HepG2 (cell line): ENCODE measurements around the gene MMP24OS. TPM values are rescaled to one million over a fixed set of nuclear protein-coding genes. Genes with fewer than 3 reads are reported as not detected.

ENCODE experiments used
- ATAC-seq: fragments of 200-7000 bp; cut with Tn5 transposase; 3 replicates; pipeline ENCODE4 v1.9.1; 2020; ENCODE audit warnings: mild to moderate bottlenecking, moderate library complexity
- BruUV-seq: library from RNA; stranded (reverse); fragments of 400-500 nt; replicated peaks from 2 replicates; lab custom pipeline; 2021; lab: Mats Ljungman, UMichigan
- CTCF ChIA-PET: fragments of 300-600 bp; formaldehyde crosslinking; extraction: SDS; loops from one replicate; lab custom pipeline; 2021; ENCODE audit warnings: low total read pairs, inconsistent platforms, low intra/inter-chr PET ratio; lab: Yijun Ruan, JAX
- POLR2A ChIA-PET: fragments of 350-600 bp; sonication (Branson Sonifier 250); formaldehyde crosslinking; loops from one replicate; lab custom pipeline; 2020; ENCODE audit warnings: antibody characterized with exemption, inconsistent platforms; lab: Yijun Ruan, JAX
- DNase-seq: peaks from one replicate; pipeline ENCODE4 v3.0.0-alpha.2; 2015; ENCODE audit warnings: low spot score
- FAIRE-seq: peaks from 3 replicates; lab custom pipeline; 2011; peaks lifted over from hg19 to GRCh38; lab: Jason Lieb, UNC
- H2AFZ ChIP-seq: one replicate; pipeline ENCODE4 v1.6.1; 2011; ENCODE audit warnings: low read length, inconsistent platforms
- H3K27ac ChIP-seq: fragments of 300-600 bp; 3 replicates; pipeline ENCODE4 v1.8.0; 2011; ENCODE audit warnings: mixed run types, mild to moderate bottlenecking, mixed read lengths, low read length, inconsistent platforms; ENCODE audit not compliant: insufficient read depth; ENCODE audit errors: extremely low read length
- H3K27me3 ChIP-seq, 2 experiments: fragments of 200-600 bp in 1 of 2; 2 replicates in 1 of 2; 3 replicates in 1 of 2; pipeline versions ENCODE4 v1.6.0 to v1.8.0; 2011; ENCODE audit warnings: low read length in 2 of 2, mild to moderate bottlenecking in 2 of 2, moderate library complexity in 2 of 2, inconsistent platforms in 1 of 2; ENCODE audit not compliant: insufficient read depth in 2 of 2, control insufficient read depth in 1 of 2
- H3K36me3 ChIP-seq, 2 experiments: fragments of 200-600 bp in 1 of 2; replicated peaks in 1 of 2; 2 replicates in 1 of 2; 3 replicates in 1 of 2; pipeline versions ENCODE4 v1.5.1 to v1.8.0; 2011; ENCODE audit warnings: low read length in 2 of 2, inconsistent platforms in 1 of 2; ENCODE audit not compliant: insufficient read depth in 2 of 2, control insufficient read depth in 1 of 2
- H3K4me1 ChIP-seq: 2 replicates; pipeline ENCODE4 v1.5.1; 2012; ENCODE audit warnings: low read length, inconsistent platforms; ENCODE audit not compliant: insufficient read depth
- H3K4me2 ChIP-seq: 2 replicates; pipeline ENCODE4 v1.6.0; 2011; ENCODE audit warnings: low read depth, low read length, inconsistent platforms
- H3K4me3 ChIP-seq, 3 experiments: fragments of 200-600 bp in 1 of 3; sonication (generic), shearing (Covaris generic) in 1 of 3; replicated peaks in 1 of 3; 2 replicates each; pipeline ENCODE4 v1.5.1; 2011 to 2016; ENCODE audit warnings: low read length in 3 of 3, inconsistent platforms in 2 of 3, low read depth in 2 of 3, mild to moderate bottlenecking in 2 of 3, control low read depth in 1 of 3, mixed read lengths in 1 of 3; ENCODE audit not compliant: insufficient read depth in 1 of 3
- H3K79me2 ChIP-seq: one replicate; pipeline ENCODE4 v1.6.1; 2011; ENCODE audit warnings: low read length, inconsistent platforms; ENCODE audit not compliant: insufficient read depth
- H3K9ac ChIP-seq: 2 replicates; pipeline ENCODE4 v1.6.0; 2011; ENCODE audit warnings: mild to moderate bottlenecking, low read depth, low read length, inconsistent platforms; ENCODE audit not compliant: insufficient read depth
- H3K9me3 ChIP-seq: 2 replicates; pipeline ENCODE4 v1.5.1; 2012; ENCODE audit warnings: mild to moderate bottlenecking, low read length
- H4K20me1 ChIP-seq: 2 replicates; pipeline ENCODE4 v1.6.0; 2011; ENCODE audit warnings: inconsistent platforms, mild to moderate bottlenecking, low read length, moderate library complexity; ENCODE audit not compliant: insufficient read depth
- ARID3A ChIP-seq: IDR thresholded peaks from 2 replicates; pipeline ENCODE4 v1.6.1; 2012; ENCODE audit warnings: low read depth, low read length, improper control_type of control experiment
- CEBPB ChIP-seq: IDR thresholded peaks from 2 replicates; pipeline ENCODE4 v1.6.1; 2011; ENCODE audit warnings: low read depth, low read length, improper control_type of control experiment, borderline replicate concordance
- DR1 ChIP-seq: sonication (generic); formaldehyde crosslinking; IDR thresholded peaks from 2 replicates; pipeline ENCODE4 v1.8.0; 2021; ENCODE audit warnings: mild to moderate bottlenecking, missing genetic modification reagents, inconsistent platforms
- EHMT2 ChIP-seq: fragments of 200-600 bp; sonication (generic); IDR thresholded peaks from 2 replicates; pipeline ENCODE4 v1.7.0; 2017; ENCODE audit warnings: antibody characterized with exemption, low read depth, low read length, borderline replicate concordance
- ETS1 ChIP-seq: sonication (generic); formaldehyde crosslinking; IDR thresholded peaks from 2 replicates; pipeline ENCODE4 v1.4.0; 2020; ENCODE audit warnings: missing genetic modification reagents
- FOXP1 ChIP-seq, 2 experiments: fragments of 450-650 bp in 1 of 2; IDR thresholded peaks; 2 replicates each; pipeline ENCODE4 v1.6.1; 2017 to 2018; ENCODE audit warnings: antibody characterized with exemption in 1 of 2
- GRHL1 ChIP-seq: sonication (generic); formaldehyde crosslinking; conservative IDR thresholded peaks from 2 replicates; pipeline ENCODE4 v1.8.0; 2022; ENCODE audit warnings: missing genetic modification reagents
- HES4 ChIP-seq: sonication (generic); formaldehyde crosslinking; IDR thresholded peaks from 2 replicates; pipeline ENCODE4 v1.9.0; 2021; ENCODE audit warnings: mild to moderate bottlenecking, missing genetic modification reagents, borderline replicate concordance
- HHEX ChIP-seq: IDR thresholded peaks from 2 replicates; pipeline ENCODE4 v1.6.1; 2016; ENCODE audit warnings: control low read depth
- HOXA7 ChIP-seq: sonication (generic); formaldehyde crosslinking; IDR thresholded peaks from 2 replicates; pipeline ENCODE4 v1.8.1; 2022; ENCODE audit warnings: mild to moderate bottlenecking, missing genetic modification reagents, moderate library complexity
- MBD4 ChIP-seq: IDR thresholded peaks from 2 replicates; pipeline ENCODE4 v1.6.1; 2012; ENCODE audit warnings: low read length, inconsistent platforms, borderline replicate concordance
- MEF2D ChIP-seq: sonication (generic); formaldehyde crosslinking; IDR thresholded peaks from 2 replicates; pipeline ENCODE4 v1.5.1; 2020; ENCODE audit warnings: mild to moderate bottlenecking, missing genetic modification reagents
- SAFB2 ChIP-seq: sonication (generic); formaldehyde crosslinking; IDR thresholded peaks from 2 replicates; pipeline ENCODE4 v1.5.1; 2020; ENCODE audit warnings: missing genetic modification reagents, low read depth, mild to moderate bottlenecking, borderline replicate concordance
- ZBTB49 ChIP-seq: sonication (generic); formaldehyde crosslinking; IDR thresholded peaks from 2 replicates; pipeline ENCODE4 v1.4.0; 2020; ENCODE audit warnings: missing genetic modification reagents, borderline replicate concordance
- ZFP37 ChIP-seq: sonication (generic); formaldehyde crosslinking; IDR thresholded peaks from 2 replicates; pipeline ENCODE4 v1.4.0; 2020; ENCODE audit warnings: missing genetic modification reagents, borderline replicate concordance
- ZFP82 ChIP-seq: sonication (generic); formaldehyde crosslinking; IDR thresholded peaks from 2 replicates; pipeline ENCODE4 v1.5.1; 2020; ENCODE audit warnings: mild to moderate bottlenecking, missing genetic modification reagents, borderline replicate concordance
- ZNF296 ChIP-seq: sonication (generic); formaldehyde crosslinking; conservative IDR thresholded peaks from 2 replicates; pipeline ENCODE4 v1.5.0; 2020; ENCODE audit warnings: mild to moderate bottlenecking, missing genetic modification reagents
- WGBS: methylation state at CpG from one replicate; pipeline ENCODE4 v1.1.6; 2017; ENCODE audit warnings: low lambda C conversion rate; 5-methylcytosine and 5-hydroxymethylcytosine counted together
- in situ Hi-C: cut with HindIII; loops from 2 replicates; pipeline ENCODE4 v1.10.0; 2017; ENCODE audit warnings: low pct_unique_long_range_greater_than_20kb; ENCODE audit not compliant: extremely low pct_ligation_motif_present
- intact Hi-C: fragments of 100-400 bp; cut with micrococcal nuclease; formaldehyde crosslinking; loops from one replicate; pipeline ENCODE4 v1.10.0; 2022; ENCODE audit not compliant: unreplicated experiment
- polyA plus RNA-seq, 8 experiments: library from polyadenylated mRNA; depleted of rRNA in 3 of 8; stranded (reverse) in 7 of 8; unstranded in 1 of 8; fragments of >200 nt; fragmentation: Illumina TruSeq in 4 of 8; extraction: Trizol in 4 of 8; gene quantifications; 2 replicates each; pipeline versions ENCODE4 v1.2.1 to v1.2.3, GENCODE V29; 2011 to 2016; ENCODE audit warnings: low read depth in 4 of 8, missing spikeins in 1 of 8, mixed read lengths in 1 of 8; ENCODE audit not compliant: insufficient read depth in 1 of 8
- total RNA-seq, 5 experiments: library from RNA; depleted of rRNA; stranded (reverse); fragments of >200 nt; fragmentation: Illumina TruSeq; extraction: Trizol; gene quantifications; 2 replicates each; pipeline ENCODE4 v1.2.3, GENCODE V29; 2016; ENCODE audit warnings: low read depth in 1 of 5

Gene MMP24OS
- total and polyA plus RNA-seq, 2 of the 13 experiments (the other 11 are each of a cell fraction or from before 2014, with no cell fraction given), result 6.0 to 8.5 TPM

- TF ChIP-seq ETS1 (CRISPR knock-in tag) (no peak), CEBPB (no peak), ZNF296 (CRISPR knock-in tag) (no peak)
These were observed 34.6 kb downstream of the MMP24OS start (continued) for GRCh38 chr20:35243317-35243716.

- WGBS, result 44% methylated on average over 2 of the region's 2 CpGs
- TF ChIP-seq ZFP37 (CRISPR knock-in tag) (no peak), FOXP1 (IDR thresholded peaks at IDR 0.05) (no peak), FOXP1 (CRISPR knock-in tag; IDR thresholded peaks at IDR 0.05) (no peak), ZFP82 (CRISPR knock-in tag) (no peak), HOXA7 (no peak), DR1 (CRISPR knock-in tag) (no peak), ARID3A (no peak), HES4 (CRISPR knock-in tag) (no peak), MEF2D (no peak), EHMT2 (no peak), ZBTB49 (CRISPR knock-in tag) (no peak), MBD4 (no peak), HHEX (CRISPR knock-in tag) (no peak), SAFB2 (CRISPR knock-in tag) (no peak), GRHL1 (no peak)
These were observed 37.1 kb downstream of the MMP24OS start for GRCh38 chr20:35240811-35241293.

More at GRCh38 chr20:35240811-35241293, 37.1 kb downstream of the MMP24OS start:
- BruUV-seq, result no TSS peak
- DNase-seq (no peak), ATAC-seq (peak; percentile 27; the same call in 2 of the 3 replicates), FAIRE-seq (no peak)
- intact Hi-C loops, result no loop called here
- Histone ChIP-seq H3K4me1 (no peaks in the 10 kb centered on the region), H3K79me2 (no peaks in the 10 kb centered on the region), H3K9ac (no peak overlapping the region), H3K4me3 (no peak overlapping the region), H3K27me3 (peaks cover 3 to 15% of the 10 kb centered on the region in 2 experiments; a peak in 2 of 5 replicates), H3K27ac (no peak overlapping the region), H3K4me2 (no peak overlapping the region), H3K36me3 (no peaks in the 10 kb centered on the region), H3K9me3 (no peaks in the 10 kb centered on the region), H2AFZ (no peak overlapping the region), H4K20me1 (no peaks in the 10 kb centered on the region)
- in situ Hi-C loops, result no loop called here
- ChIA-PET CTCF (no interaction called here), POLR2A (no interaction called here)
